ENCODE data around the gene MFAP4.
A peak's percentile ranks its signal among the peaks of the same experiment; 100 is the strongest.
"Not testable (repeated sequence)": the region's sequence is repeated elsewhere in the genome, so short reads cannot be mapped to it uniquely, and the experiment has no call there.

Gene MFAP4

DNA sequence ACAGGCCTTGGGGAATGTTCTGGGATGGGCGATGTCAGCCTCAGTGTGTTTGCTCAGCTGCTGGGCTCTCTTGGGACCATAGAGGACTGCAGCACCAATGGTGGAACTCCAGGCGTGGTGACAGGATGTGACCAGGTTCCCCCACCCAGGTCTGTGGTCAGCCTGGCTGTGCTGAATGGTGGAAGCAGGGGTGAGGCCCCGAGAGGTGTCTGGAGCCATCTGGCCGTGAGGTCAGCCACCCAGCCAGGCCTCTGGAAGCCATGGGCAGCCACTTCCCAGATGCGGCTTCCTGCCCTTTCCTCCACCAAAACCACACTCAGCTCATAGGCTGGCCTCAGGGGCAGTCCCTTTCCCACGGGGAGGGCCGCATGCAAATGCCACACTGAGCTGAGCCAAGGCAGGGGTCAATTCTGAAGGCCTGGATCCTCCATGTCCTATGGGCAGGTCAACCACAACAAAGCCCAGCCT is 16.5 kb downstream of the MFAP4 start:
- no peak for DNase-seq (ENCODE audit: low spot score)

DNA sequence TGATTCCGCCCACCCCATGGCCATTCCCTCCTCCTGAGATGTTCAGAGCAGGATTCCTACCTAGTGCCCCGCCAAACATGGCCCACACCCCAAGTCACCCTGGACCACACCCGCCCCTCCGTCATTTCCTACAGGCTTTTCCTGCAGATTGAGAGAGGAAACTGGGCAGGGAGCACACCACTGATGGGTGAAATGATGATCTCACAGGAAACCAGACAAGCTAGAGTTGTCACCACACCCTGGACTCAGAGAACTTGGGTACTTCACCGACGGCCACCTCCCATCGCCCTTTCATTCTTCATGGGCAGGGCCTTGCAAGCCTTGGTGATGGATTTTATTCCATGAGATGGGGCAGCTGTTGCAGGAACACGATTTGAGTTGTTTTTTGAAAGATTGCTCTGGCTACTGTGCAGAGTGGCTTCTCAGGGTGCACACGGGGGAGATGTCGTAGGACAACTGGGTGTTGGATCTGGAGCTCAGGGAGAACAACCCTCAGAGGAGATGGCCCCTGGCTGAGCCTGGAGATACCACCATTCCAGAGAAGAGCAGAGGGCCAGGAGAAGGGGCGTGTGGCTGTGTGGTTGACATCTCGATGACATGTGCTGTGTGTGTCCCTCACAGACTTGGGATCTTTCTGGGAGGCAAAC is 17.0 kb downstream of the MFAP4 start:
- no peak for DNase-seq (ENCODE audit: low spot score)

DNA sequence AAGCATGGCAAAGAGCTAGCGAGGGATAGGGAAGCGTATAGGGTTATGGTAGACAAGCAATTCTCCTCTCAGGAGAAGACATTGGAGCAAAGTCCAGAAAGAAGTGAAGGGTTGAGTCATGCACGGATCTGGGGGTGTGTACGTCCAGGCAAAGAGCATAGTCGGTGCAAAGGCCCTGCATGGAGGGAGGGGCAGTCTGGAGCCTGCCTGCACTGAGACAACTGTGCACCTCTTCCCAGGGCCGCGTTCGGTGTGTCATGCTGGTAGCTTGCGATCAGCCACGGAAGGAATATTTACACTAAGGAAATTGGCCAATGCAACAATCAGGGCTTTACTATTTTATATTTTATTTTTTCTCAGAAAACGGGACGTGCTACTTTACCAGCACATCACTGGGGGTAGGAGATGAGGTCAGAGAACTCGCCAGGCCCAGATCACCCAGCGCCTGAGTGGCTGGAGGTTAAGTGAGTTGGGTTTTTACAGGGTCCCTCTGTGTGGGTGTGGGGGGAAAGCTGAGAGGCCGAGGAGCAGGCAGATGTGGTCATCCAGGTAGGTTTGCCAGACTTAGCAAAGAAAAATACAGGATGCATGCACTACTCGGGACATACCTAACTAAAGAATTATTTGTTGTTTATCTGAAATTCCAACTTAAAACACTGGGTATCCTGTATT is 17.7 kb downstream of the MFAP4 start:
- DNase-seq (ENCODE audit: low spot score), result no peak

DNA sequence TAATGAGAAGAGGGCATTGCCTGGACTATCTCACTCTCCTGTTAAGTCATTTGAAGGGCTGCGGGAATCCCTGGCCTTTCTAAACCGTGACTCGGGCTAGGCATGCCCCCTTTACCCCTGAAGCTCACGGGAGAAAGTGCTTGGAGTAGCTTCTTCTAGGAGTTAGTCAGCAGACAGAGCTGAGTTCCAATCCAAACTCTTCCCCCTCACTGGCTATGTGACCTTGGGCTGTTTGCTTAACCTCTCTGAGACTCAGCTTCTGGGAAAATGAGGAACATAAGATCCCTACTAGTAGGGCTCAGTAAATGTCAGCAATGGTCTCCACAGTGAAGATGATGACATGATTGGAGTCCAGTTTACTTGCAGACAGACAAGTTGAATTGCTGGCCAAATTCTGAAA is 18.8 kb downstream of the MFAP4 start:
- no peak for DNase-seq (ENCODE audit: low spot score)

DNA sequence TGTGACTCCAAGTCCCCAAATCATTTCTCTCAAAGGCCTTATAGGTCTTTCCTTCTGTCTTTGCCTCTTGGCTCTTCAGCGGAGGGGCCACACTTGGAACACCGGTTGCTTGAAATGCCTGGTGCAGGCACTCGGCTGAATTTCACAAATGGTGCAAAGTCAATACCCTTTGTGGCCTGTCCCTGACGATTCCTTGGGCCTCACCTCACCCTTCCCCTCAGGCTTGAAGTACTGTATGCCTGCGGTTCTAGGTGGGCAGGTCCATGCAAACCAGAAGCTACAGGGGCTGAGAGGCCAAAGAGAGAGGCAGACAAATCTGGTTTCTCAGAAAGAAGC is 20.4 kb downstream of the MFAP4 start:
- no peak for DNase-seq (ENCODE audit: low spot score)

DNA sequence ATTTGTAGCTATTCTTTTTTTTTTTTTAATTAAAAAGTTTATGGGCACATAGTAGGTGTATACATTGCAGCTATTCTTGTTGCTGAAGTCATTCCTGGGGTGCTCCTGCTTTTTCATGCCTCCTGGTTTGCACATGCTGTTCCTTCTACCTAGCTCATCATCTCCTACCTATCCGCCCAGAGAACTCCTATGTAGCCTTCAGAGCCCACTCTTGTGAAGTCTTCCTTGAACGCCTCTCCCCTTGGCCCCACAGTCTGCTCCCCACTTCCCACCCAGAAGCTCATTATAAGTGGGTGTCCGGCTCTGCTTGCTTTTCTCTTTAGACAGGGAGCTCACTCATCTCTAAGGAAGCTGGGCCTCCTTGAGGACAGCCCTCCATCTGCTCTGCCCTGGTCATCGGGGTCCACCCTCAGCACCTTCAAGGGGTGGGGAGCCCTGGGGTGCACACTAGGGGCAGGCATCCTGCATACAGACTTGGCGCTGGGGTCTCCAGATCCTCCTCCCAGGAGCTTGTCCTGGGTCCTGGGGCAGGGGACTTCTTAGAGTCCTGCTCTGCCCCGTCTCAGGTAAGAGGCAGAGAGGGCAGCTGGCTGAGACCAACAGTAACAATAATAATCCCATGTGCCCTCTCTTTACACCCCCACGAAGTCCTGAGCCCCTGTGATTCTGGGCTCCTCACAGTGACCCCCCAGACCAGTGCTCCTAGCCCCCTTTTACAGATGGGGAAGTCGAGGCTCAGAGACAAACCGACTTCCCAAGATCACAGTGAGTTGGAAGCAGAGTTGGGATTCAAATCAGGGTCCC is 21.0 kb downstream of the MFAP4 start:
- no peak for DNase-seq (ENCODE audit: low spot score)

DNA sequence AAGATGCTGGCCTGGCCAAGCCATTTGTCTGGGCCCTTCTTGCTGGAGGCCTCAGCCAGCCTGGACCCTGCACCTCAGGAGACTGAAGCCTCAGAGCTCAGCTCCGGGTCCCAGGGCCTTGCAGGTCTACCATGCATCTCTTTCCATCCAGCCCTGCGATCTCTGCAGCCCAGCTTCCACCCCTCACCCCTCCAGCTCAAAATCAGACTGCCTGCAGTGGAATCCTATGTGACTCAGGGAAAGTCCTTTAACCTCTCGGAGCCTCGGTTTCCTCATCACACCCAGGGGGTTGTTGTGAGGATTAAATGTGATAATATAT is 21.5 kb downstream of the MFAP4 start:
- DNase-seq (ENCODE audit: low spot score), result no peak

DNA sequence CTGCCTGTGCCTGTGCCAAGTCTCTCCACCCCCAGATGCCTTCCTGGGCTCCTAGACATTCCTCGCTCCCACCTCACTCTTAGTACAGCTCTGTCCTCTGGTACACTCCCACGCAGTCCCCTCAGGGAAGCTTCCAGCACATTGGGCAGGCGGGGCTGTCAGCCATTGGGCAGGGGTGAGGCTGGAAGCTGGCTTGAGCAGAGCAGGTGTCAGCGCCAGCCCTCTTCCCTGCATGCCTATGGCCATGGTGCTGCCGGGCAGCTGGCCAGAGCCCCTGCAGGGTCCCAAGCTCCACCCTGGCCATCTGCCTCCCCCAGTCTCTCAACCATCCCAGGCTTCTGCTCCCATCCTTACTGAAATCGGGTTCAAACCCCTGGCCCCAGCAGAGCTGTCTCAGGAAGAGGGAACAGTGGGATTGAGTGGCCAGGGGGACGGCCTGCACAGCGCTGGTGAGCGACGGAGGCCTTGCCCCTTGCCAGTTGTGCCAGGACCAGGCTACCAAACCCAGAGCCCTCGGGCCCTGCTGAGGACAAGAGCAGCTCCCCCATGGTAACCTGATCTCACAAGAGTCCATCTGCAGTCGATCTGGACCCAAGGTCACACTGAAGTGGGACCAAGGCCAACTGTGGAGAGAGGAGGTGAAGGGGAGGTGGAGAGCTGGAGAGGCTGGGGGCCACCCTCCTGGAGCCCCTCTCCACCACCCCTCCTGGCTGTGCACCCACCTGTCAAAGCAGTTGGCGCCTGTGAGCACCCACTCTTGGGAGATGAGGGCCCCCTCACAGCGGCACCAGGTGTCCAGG is 22.1 kb downstream of the MFAP4 start:
- no peak for DNase-seq (ENCODE audit: low spot score)

DNA sequence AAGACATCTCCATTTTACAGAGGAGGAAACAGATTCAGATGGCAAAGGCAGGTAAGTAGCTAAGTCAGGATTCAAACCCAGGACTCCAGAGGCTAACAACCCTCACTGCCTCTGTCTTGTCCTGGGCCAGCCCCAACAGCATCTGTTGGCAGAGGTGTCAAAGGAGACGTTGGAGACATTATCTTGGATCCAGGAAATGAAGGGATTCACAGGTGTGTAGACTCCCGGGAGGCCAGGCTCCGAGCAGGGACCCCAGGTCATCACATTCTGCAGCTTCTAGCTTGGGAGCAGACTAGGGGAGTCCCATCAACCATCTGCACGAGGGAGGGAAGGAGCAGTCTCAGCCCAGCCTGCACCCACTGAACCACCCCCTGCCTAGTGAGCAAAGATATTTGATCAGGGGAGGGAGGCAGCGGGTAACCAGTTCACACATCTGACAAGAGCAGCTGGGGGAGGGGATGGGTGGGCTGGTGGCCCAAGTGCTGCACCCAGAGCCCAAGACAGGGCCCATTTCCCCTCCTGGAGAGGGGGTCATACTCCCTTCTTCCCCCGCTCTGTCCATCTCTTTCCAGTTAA is 23.4 kb downstream of the MFAP4 start:
- no peak for DNase-seq (ENCODE audit: low spot score)

DNA sequence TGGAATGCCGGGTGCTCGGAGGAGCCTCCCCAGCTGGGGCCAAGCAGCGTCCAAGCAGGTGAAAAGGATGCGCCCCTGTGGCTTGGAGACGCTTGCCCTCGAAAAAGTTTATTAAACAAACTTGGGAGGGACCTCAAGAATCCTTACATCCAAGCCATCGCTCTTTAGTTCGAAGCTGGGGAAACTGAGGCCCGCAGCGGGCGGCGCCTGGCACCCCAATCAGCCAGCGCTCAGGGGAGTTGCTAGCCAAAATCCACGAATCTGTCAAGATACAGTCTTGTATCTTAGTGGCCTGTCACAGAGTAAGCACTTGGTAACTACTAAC is 23.9 kb downstream of the MFAP4 start:
- DNase-seq (ENCODE audit: low spot score), result no peak

DNA sequence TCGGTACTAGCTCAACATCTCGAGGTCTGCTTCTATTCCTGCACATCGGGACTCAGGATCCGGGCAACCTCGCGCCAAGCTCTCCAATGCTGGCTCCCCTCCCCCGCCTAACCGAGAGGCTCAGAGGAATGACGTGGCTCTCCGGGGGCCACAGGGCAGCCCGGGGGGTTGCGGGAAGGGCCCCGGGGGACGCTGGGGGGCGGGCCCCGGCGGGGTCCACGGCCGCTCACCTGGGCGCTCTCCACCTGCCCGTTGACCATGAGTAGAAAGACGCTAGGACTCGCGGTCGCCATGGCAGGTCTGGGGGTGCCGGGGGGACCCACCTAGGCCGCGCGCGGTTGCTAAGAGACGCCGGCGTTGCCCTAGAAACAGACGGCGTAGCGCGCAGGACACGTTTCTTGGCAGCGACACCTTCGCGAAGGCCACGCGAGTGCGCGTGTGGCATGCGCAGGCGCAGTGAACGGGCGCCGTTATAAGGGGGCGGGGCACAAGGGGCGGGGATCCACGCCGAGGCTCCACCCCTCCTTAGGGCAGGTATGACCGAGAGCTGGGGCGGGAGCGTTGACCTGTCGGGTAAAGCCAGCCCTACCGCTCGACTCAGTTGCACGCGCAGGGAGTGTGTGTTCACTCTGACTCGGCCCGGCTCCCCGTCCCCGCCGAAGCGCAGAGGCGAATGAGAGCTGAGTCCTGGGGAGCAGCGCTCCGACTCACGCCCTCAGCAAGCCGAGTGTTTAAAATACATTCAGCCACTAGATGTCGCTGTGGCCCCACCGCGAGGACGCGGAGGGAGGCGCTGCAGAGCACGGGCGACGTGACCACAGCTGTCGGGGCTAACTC is 24.5 kb downstream of the MFAP4 start, which contains the start of gene B9D1:
B9D1 (minus strand) TSS at position 447 of the 837 bp plus-strand sequence; CDS start at position 293, 154 bp downstream.
- DNase-seq (ENCODE audit: low spot score), result peak; percentile 91

DNA sequence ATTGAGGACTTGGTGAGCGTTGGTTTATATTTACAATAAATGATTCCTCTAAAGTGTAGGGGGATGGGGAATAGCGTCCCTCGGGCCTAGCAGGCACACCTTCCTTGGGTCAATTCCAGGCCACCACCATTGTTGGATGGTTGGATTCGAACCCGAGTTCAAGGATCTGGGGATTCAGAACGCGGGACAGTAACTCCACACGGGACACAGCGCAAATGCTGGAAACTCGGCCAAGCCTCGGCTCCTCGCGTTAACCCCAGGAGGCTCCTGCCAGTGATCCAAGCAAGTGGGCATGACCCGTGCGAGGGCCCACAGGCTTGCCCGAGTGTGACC is 25.1 kb downstream of the MFAP4 start:
- no peak for DNase-seq (ENCODE audit: low spot score)

DNA sequence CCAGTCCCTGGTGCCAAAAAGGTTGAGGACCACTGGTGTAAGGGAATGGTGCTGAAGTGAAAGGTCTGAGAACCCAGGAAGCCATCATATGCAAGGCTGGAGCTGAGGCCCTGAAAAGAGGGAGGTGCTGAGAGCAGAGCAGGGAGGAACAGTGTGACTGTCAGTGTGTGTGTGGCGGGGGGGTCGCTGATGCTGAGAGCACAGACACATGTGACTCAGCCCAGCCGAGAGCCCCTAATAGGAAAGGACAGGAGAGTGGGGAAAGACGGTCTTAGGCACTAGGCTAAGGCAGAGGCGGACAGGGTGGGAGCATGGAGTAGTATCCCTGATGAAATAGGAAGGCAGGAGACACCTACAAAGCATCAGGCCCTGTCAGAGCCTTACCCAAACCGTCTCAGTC is 25.7 kb downstream of the MFAP4 start:
- no peak for DNase-seq (ENCODE audit: low spot score)

DNA sequence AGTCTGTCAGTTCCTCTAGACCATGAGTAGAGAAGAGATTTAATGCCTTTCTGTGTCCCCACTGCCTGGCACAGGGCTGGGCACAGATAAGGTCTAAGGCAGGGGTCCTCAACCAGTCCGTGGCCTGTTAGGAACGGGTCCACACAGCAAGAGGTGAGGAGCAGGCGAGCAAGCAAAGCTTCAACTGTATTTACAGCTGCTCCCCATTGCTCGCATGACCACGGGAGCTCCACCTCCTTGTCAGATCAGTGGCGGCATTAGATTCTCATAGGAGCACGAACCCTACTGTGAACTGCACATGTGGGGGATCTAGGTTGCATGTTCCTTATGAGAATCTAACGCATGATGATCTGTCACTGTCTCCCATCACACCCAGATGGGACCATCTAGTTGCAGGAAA is 26.2 kb downstream of the MFAP4 start:
- DNase-seq (ENCODE audit: low spot score), result no peak

DNA sequence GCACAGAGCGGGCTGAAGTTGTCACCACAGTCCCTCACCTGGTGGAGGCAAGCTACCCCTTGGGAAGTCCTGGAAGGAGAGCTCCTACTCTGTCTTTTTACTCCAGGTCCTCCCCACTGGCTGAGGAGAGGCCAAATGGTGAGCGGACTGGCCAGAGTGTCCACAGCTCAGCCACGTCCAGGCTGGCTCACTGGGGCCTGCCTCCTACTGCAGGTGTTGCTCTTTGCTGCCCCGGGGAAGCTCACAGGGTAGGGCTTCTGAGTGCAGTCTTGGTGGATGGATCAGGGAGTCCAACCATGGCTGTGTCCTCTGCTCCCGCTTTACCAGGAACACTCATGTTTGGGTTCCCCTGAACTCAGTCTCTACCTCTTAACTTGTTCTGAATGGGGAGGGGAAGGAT is 27.1 kb downstream of the MFAP4 start:
- no peak for DNase-seq (ENCODE audit: low spot score)

DNA sequence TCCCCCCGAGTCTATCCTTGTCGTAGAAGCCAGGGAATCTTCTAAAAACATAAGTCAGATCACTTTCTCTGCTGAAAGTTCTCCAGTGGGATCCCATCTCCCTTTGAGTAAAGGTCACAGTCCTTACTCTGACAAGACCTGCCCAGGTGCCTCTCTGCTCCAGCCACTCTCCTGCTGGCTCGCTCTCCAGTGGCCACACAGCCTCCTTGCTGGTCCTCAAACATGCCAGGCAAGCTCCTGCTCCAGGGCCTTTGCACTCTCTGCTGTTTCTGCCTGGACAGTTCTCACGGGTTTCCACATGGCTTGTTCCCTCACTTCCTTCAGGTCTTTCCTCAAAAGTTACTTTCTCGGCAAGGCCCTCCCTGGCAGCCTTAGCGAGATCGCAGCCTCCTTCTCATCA is 27.8 kb downstream of the MFAP4 start:
- no peak for DNase-seq (ENCODE audit: low spot score)

DNA sequence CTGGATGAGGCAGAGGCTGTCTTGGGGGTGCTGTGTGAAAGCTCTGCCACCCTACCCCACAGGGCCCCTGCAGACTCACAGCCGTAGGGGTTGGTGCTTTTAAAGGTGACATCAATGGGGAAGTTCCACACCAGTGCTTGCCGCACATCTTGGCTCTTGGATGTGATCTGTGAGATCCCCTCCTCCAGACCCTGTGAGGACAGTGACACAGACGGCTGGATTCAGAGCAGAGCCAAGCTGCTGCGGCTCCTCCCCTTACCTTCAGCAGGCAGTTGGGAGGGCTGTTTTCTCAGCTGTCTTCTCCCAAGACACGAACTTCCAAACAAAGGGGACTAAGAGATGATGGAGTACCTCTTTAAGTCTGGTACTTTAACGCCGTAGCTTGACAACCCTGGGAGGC is 29.2 kb downstream of the MFAP4 start:
- no peak for DNase-seq (ENCODE audit: low spot score)

DNA sequence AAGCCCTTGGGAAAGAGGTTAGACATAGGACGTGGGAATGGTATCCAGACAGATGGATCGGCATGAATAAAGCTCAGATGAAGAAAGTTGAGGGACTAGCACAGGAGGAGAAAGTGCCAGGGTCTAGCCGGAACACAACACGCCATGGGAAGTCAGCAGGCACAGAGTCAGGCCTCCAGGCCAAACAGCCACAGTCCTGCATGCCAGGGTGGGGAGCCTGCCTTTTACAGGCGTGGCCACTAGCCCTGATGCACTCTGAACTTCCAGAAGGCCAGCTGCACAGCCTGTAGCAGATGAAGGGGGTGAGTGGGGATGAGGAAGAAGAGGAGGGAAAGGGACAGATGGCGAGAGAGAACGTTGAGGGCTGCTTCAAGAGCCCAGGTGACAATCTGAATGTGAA is 29.6 kb downstream of the MFAP4 start:
- no peak for DNase-seq (ENCODE audit: low spot score)

DNA sequence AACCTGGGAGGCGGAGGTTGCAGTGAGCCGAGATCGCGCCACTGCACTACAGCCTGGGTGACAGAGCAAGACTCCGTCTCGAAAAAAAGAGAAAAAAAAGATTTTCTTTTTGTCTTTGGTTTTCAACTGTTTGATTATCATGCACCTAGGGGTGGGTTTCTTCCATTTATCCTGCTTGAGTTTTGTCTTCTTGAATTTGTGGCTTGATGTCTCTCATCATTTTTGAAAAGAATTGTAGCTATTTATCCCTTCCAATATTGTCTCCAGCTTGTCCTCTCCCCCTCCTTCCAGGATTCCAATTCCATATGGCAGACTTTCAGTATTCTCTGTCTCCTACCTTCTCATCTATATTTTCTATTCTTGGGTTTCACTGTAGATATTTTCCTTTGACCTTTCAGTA is 32.2 kb downstream of the MFAP4 start:
- DNase-seq (ENCODE audit: low spot score), result no peak

DNA sequence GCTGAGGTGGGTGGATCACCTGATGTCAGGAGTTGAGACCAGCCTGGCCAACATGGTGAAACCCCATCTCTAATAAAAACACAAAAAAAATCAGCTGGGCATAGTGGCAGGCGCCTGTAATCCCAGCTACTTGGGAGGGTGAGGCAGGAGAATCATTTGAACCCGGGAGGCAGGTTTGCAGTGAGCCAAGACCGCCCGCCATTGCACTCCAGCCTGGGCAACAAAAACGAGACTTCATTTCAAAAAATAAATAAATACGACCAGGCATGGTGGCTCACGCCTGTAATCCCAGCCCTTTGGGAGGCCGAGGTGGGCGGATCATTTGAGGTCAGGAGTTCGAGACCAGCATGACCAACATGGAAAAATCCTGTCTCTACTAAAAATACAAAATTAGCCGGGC is 33.6 kb downstream of the MFAP4 start:
- not testable (repeated sequence) for DNase-seq (ENCODE audit: low spot score)

DNA sequence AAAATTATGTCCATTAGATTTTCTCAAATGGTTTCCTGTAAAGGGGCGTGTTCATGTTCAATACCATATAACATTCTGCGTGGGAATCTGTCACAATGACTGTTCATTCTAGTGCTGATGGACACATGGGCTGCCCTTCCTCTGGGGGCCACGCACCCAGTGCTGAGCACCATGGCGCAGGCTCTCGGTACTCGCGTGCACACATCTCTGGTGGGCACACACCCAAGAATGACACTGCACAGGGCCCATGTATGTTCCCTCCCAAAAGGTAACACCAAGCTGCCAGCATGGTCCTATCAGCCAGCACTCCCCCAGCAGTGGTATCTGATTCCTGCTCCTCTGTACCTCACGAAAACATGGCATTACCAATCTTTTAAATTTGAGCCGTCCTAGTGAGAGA is 38.2 kb downstream of the MFAP4 start:
- DNase-seq (ENCODE audit: low spot score), result no peak
